Hematopoietic multipotent progenitor cell treated with erythropoietin and hydrocortisone succinate and interleukin-3 and kit ligand, for 15 days (in vitro differentiated cells): ENCODE results near the gene DYNC1H1.

Experiments used
- DNase-seq: peaks from one replicate; pipeline ENCODE4 v3.0.0-alpha.2; 2015; ENCODE audit warnings: low spot score

DYNC1H1 gene

DNA sequence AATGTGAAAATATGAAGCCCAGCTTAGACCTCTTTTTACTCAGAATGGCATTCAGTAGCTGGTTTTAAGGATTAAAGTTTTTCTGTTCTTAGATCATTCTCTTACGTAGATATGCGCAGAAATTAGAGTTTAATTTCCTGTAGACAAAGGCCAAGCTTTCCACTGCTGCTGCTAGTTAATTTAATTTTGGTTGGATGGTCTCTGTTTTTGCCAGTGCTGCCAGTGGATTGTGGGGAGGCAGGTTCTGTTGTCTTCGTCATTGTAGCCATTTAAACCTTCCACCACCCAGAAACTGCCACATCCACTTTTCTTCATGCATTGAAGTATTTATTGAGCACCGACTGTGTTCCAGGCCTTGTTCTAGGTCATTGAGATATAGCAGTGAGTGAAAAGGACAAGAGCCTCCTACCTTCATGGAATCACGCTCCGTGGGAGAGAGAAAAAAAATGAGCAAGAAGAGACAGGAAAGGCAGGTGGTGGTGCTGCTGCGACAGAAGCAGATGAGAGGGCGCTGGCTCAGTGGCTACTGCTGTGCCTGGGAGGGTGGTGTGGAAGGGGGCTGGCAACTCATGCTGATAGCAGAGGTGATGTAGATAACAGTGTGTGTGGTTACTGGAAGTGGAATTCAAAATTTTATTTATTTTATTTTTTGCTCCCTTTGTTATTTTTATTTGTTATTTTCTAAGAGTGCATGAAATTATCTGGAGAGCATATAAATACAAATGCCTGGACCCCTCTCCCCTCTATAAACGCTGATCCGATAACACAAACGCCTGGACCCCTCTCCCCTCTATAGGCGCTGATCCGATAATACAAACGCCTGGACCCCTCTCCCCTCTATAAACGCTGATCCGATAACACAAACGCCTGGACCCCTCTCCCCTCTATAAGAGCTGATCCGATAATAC, 33.3 kb downstream of the DYNC1H1 start:
- DNase-seq = no peak

DNA sequence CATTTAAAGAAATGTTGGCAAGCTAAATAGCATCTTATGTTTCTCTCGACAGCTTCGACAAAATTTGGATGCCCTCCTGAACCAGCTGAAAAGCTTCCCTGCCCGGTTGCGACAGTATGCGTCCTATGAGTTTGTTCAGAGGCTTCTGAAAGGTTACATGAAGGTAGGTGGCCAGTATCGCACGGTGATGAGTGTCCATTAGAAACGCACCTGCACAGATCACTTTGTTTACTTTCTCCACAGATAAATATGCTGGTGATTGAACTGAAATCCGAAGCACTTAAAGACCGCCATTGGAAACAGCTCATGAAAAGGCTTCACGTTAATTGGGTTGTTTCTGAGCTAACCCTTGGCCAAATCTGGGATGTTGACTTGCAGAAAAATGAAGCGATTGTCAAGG, 36.5 kb downstream of the DYNC1H1 start:
- no peak for DNase-seq

DNA sequence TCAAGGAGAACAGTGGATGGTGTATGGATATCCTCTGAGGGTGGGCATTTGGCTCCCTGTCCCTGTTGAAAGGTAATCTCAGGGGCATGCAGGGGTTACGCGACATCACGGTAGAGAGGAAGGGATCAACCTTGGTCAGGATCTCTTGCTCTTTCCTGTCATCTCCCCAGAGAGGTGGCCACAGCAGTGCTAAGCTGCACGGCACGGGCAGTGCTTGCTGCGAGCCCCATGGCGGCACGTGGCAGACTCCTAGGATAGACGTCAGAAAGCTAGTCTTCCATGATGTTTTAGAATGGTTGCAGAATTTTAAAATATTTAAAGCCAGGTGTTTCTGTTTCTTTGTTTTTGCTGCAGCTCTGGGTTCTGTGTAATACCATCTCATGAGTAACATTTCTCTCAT, 41.0 kb downstream of the DYNC1H1 start:
- DNase-seq = no peak

DNA sequence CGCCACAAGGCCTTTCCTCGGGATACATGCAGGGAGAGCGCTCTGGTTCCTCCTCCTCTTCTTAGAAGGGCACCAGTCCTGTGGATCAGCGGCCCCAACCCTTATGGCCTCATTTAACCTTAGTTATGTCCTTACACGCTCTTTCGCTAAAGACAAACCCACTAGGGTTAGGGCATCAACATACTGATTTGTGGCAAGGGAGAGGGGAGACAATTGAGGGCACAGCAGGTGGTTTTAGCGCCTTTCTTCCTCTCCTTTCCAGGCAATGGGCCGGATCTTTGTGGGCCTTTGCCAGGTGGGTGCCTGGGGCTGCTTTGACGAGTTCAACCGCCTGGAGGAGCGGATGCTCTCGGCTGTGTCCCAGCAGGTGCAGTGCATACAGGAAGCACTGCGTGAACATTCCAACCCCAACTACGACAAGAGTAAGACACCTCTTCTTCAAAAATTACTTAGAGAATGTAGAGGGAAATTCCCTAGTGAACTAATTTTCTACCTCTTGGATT, 43.6 kb downstream of the DYNC1H1 start:
- no peak for DNase-seq

DNA sequence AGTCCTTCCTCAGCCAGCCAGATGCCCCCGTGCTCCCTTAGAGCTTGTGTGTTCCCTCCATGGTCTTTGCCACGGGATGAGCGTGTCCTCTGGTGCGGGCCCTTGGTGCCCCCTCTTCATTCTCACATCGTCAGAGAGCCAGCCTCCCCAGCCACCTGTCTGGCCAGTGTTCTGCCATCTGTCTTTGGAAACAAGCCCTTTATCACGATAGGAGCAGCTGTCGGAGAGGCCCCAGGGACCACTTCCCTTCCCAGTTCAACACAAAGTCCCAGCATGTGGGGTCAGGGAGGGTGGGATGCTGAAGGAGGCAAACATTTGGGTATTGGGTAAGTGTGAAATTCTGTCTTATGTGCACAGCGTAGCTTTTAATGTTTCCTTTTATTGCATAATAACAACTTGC, 44.5 kb downstream of the DYNC1H1 start:
- no peak for DNase-seq

DNA sequence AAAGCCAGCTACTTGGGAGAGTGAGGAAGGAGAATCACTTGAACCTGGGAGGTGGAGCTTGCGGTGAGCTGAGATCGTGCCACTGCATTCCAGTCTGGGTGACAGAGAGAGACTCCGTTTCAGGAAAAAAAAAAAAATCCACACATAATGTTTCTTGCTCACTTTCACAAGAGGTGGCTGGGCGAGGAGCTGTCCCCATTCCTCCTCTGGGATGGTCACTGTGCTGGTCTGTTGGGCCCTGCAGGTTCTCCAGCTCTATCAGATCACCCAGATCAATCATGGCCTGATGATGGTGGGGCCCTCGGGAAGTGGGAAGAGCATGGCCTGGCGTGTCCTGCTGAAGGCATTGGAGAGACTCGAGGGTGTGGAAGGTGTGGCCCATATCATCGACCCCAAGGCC, 47.3 kb downstream of the DYNC1H1 start:
- DNase-seq = no peak

DNA sequence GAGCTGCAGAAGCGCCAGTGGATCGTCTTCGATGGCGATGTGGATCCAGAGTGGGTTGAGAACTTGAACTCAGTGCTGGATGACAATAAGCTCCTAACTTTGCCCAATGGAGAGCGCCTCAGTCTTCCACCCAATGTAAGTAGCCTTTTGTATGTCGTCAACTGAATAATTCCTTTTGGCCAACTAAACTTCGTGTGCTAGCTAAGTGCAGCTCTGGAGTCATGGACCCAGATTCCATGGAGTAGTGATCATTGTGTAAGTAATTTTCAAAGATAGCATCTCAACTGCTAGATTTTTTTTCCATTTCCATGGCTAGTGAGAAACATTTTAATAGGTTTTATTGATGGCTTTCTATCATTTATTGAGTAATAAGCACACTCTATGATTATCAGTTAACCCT, 48.0 kb downstream of the DYNC1H1 start:
- DNase-seq = no peak

DNA sequence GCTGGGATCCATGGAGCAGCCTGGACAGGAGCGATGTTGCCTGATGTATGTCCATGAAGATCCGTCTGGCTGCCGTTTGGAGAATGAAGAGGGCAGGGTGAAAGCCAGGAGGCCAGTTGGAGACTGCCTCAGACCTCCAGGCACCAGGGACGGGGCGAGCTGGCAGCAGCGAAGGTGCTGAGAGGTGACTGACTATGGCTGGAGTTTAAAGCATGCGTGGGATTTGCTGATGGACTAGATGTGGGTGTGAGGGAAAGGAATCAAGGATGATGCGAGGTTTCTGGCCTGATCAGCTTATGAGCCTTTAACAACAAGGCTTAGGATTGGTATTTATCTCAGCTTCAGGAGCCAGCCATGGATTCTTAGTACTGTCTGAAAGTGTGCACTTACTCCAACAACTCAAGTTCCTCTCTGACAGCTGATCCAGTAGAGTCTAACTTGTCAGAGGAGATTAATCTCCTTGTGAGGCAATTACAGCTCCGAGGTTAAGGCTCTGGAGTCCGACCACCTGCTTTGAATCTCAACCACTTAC, 49.4 kb downstream of the DYNC1H1 start:
- DNase-seq = no peak

DNA sequence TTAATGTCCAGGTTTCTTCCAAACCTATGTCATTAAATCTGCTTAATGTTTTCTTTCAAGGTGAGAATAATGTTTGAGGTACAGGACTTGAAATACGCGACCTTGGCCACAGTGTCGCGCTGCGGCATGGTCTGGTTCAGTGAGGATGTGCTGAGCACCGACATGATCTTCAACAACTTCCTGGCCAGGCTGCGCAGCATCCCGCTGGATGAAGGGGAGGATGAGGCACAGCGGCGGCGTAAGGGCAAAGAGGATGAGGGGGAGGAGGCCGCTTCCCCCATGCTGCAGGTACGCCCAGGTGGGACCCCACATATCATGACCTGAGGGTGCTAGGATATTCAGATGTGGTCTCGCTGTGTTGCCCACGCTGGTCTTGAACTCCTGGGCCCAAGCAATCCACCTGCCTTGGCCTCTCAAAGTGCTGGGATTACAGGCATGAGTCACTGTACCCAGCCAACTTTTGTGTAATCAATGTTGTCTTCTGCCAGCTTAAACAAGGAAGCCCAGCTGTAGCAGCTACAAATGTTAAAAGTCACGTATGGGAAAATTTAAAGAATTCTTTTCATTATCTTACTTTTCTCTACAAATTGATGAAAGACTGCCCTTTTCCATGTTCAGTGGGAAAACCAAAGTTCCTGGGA, 50.8 kb downstream of the DYNC1H1 start:
- no peak for DNase-seq

DNA sequence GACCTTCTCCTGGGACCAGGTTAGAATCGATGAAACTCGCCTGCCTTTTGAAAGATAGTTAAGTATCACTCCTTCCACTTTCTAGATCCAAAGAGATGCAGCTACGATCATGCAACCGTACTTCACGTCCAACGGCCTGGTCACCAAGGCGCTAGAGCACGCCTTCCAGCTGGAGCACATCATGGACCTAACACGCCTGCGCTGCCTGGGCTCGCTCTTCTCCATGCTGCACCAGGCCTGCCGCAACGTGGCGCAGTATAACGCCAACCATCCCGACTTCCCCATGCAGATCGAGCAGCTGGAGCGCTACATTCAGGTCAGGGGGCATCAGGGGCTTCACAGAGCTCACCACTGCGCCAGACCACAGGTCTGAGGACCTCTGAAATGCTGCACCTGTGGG, 51.4 kb downstream of the DYNC1H1 start:
- no peak for DNase-seq

DNA sequence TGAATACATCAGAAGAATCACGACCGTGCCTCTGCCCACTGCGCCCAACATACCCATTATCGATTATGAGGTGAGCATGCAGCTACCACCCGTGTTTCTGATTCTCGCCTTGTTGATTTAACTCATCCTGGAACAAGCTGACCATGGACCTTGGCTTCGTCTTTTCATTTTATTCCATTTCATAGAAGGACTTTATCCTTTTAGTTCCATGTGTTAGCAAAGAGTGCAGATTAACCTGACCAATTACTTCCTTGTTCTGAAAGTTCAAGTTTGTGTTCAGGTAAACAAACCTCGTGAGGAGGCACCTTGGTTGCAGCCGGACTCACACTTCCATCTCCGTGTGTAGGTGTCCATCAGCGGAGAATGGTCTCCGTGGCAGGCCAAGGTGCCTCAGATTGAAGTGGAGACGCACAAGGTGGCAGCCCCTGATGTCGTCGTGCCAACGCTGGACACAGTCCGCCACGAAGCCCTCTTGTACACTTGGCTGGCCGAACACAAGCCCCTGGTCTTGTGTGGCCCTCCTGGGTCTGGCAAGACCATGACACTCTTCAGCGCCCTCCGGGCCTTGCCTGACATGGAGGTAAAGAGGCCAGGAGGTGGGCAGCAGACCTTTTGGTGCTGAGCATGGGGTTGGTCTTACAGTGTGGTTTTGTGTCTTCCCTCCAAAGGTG, 52.2 kb downstream of the DYNC1H1 start:
- DNase-seq = no peak

DNA sequence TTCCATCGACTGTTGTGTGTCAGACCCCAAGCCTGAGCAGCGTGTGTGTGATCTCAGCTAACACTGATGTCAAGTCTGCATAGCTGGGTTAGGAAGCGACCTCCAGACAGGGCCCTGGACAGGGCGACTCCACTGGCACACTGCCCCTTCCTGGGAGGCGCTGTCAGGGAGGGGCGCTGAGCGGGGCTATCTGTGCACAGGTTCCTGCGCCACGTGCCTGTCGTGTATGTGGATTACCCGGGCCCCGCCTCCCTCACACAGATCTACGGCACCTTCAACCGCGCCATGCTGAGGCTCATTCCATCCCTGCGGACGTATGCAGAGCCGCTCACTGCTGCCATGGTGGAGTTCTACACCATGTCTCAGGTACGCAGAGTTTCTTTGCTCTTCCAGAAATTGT, 53.9 kb downstream of the DYNC1H1 start:
- no peak for DNase-seq

DNA sequence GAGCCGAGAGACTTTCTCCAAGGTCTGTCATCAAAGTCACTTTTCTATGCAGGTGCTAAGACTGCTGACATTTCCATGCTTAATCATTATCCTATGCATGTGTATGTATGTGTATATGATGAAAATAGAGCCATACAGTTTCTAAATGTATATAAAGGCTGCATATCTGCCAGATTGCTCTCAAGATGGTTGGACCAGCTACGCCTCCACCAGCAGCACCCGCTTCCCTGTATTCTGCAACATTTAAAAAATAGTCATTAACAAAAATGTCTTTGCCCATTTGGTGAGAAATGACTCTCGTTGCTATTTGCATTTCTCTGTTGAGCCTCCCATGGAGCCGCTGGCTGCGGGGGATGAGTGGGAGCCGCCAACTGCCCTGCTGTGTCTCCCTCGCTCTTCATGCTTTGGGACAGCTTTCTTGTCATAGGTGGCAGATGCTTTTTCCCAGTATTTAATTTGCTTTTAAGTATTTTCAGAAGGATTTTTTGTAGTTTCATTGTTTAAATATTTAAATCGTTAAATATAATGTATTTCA, 54.7 kb downstream of the DYNC1H1 start:
- DNase-seq = no peak

DNA sequence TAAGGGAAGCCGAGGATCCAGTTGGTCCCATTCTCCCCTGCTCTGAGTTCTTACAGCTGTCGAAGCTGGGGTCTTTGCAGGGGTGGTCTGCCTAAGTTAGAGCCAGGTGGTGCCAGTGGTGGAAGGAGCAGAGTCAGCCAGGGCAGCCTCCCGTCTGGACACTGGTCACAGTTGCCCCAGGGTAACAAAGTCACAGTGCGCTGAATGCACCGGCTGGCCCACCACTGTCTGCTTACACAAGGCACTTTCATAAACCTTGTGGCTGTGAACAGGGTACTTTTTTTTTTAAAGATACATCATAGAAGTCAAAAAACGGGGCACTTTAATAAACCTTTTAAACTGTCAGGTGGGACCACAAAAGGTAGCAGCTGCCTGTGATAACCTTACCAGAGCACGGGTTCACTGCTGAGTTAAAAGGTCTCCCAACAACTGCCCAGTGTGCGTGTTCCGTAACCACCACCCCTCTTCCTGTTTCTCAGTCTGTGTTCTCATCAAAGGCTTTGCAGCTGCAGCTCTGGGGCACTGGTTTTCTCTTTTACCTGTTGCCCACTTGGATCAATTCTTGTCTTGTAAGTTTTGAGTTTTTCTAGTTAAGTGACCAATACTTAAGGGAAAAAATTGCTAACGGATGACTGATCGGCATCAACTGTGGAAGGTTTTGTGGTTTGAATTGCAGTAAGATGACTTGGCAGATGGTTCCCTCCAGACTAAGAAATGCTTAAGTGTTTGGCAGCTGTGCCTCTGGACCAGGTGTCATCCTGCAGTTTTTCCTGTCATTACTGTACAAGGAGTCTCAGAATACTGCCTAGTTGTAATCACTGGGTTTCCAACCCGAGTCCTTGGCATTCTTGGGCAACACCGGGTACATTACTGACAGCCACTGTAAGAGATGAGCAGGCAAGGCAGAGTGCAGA, 55.9 kb downstream of the DYNC1H1 start:
- DNase-seq = no peak

DNA sequence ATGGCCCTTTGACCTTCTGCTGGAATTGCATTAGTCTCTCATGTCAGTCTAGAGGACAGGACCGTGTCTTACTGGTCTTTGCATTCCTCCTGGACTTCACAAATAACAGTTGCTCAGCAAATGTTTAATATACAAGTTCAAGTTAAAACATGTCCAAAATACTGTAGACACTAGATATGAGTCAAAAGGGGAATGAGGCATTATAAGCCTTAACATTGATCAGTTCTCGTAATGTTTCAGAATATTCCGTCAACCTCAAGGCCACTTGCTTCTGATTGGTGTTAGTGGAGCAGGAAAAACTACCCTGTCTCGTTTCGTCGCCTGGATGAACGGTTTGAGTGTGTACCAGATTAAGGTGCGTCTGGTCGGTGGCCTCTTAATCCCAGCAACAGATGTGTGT, 62.6 kb downstream of the DYNC1H1 start:
- DNase-seq = no peak

DNA sequence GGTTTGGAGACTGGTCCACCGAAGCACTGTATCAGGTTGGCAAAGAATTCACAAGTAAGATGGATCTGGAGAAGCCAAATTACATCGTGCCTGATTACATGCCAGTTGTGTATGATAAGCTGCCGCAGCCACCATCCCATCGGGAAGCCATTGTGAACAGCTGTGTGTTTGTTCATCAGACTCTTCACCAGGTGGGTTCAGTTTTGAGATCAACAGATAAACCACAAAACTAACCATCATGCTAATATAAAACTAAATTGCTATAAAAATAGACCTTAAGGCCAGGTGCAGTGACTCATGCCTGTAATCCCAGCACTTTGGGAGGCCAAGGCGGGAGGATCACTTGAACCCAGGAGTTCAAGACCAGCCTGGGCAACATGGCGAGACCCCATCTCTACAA, 63.6 kb downstream of the DYNC1H1 start:
- no peak for DNase-seq

DNA sequence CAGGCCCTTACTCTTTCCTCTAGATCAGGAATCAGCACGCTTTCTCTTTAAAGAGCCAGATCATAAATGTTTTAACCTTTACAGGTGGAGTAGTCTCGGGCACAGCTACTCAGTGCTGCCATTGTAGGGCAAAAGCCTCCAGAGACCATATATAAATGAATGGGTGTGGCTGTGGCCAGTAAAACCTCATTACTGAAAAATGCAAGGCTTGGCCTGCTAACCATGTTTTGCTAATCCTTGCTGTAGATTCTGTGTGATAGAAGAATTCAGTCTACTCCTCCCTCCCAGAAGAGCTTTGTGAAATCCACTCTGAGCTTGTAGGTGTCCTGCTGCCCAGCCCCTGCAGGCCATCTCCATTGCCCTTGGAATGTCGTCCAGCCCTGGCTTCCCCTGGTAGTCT, 64.4 kb downstream of the DYNC1H1 start:
- DNase-seq = no peak

DNA sequence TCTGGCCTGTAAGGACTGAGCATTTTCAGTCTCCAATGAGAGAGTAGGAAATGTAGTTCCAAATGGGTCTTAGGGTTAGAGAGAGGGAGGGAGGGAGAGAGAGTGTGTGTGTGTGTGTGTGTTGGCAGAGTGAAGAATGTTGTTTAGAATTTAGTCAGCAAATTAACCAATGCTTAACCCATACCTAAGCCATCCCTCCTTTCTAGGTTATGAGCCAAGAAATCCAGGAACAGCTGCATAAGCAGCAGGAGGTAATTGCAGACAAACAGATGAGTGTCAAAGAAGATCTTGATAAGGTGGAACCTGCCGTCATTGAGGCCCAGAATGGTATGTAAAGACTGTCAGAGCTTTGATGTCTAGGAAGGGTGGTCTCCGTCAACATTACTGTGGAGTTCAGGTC, 65.6 kb downstream of the DYNC1H1 start:
- no peak for DNase-seq

DNA sequence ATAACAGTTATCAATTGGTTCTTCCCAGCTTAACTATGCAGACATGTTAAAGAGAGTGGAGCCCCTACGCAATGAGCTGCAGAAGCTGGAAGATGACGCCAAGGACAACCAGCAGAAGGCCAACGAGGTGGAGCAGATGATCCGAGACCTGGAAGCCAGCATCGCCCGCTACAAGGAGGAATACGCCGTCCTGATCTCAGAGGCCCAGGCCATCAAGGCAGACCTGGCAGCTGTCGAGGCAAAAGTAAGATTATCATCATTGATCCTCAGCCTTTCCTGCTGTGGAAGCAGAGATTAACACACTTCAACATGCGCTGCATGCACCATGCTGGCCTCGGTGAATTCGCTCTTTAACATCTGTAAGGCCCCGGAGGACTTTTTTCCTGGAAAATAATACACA, 68.9 kb downstream of the DYNC1H1 start:
- DNase-seq = no peak

DNA sequence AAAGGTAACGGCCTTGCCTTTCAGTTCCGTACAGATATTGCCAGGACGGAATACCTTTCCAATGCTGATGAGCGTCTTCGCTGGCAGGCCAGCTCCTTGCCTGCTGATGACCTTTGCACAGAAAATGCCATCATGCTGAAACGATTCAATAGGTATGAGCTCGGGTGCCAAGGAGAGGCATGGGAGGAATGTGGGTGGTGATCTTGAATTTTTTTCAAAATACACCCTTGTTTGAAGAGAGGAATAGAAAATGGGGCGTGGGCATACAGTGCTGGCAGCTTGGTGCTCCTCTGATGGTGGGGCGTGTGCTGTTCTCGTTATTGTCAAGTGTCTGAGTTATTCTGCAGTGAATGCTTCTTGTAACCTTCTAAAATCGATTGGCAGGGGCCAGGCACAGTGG, 69.9 kb downstream of the DYNC1H1 start:
- DNase-seq = no peak

DNA sequence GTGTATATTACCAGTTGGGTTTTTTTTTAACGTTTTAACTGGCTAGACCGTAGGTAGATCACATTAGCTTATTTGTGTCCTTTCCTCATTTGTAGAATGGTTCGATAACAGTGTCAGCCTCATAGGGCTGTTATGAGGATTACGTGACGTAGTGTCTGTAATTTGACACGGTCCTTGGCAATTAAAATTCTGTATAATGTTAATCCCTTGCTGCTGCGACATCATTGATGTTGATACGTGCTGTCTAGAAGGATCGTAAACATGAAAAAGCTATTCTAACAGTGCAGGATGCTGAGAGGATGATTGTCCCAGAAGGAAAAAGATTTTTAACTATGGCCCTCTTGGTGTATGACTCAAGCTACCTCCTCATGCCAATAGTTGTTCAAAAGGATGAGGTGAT, 71.5 kb downstream of the DYNC1H1 start:
- no peak for DNase-seq
